ENCODE data around the gene KLK12. TPM values are rescaled to one million over a fixed set of nuclear protein-coding genes. Genes with fewer than 3 reads are reported as not detected.

The KLK12 gene
- total and polyA plus RNA-seq, 4 donors, result not detected

DNA sequence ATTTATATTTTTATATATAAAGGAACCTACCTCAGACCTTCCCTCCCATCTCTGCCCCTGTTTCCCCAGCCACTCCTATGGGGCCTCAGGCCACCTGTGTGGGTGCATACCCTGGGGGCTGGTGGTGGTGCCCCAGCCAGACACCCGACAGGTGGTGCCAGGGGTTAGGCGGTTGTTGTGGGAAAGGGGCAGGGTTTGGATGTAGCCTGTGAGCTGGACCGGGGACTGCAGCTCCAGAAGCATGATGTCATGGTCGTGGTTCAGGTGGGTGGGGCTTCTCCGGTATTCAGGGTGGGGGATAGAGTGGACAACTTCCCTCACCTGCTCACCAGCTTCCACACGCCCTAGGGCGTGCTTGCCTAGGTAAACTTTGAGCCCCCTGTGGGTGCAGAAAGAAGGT lies 24.9 kb upstream of the KLK12 start:
- H3K9me3 ChIP-seq (ENCODE audit: control insufficient read depth, insufficient read depth, low read length), result no peaks in the 10 kb centered on the region
- H3K4me1 ChIP-seq (ENCODE audit: control insufficient read depth, insufficient read depth, low read length), result peaks cover 3% of the 10 kb centered on the region
- no peak overlapping the region for H3K27ac ChIP-seq (ENCODE audit: low read depth, low read length)
- peaks cover 9% of the 10 kb centered on the region for H3K27me3 ChIP-seq (ENCODE audit: control insufficient read depth, insufficient read depth, low read length)
- no peaks in the 10 kb centered on the region for H3K36me3 ChIP-seq (ENCODE audit: control insufficient read depth, insufficient read depth, low read length)
- WGBS (ENCODE audit: insufficient coverage), result 95% methylated on average over 3 of the region's 7 CpGs
- no peak for DNase-seq (ENCODE audit: low read depth in 4 of 6, low spot score in 6 of 6)
- H3K4me3 ChIP-seq (ENCODE audit: low read depth, low read length), result no peak overlapping the region

DNA sequence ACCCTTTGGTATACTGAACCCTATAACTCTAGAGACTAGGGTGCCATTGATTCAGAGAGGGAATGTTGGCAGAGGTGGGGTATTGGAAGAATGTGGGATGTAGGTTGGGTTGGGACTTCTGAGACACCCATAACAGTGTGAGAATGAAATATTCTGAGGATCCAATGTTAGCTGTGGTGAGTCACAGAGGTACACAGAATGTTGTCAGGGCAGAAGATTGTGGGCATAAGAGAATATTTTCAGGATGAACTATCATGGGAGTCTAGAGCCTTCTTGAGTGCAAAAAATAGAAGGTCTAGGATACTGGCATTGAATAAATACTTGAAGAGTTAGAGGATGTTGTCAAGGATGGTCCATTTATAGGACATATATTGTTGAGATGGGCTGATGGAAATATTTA lies 21.1 kb upstream of the KLK12 start:
- Histone ChIP-seq H3K27me3 (ENCODE audit: control insufficient read depth, insufficient read depth, low read length) (peaks cover 4% of the 10 kb centered on the region), H3K4me3 (ENCODE audit: low read depth, low read length) (no peak overlapping the region), H3K9me3 (ENCODE audit: control insufficient read depth, insufficient read depth, low read length) (no peaks in the 10 kb centered on the region), H3K4me1 (ENCODE audit: control insufficient read depth, insufficient read depth, low read length) (no peaks in the 10 kb centered on the region), H3K36me3 (ENCODE audit: control insufficient read depth, insufficient read depth, low read length) (no peaks in the 10 kb centered on the region), H3K27ac (ENCODE audit: low read depth, low read length) (no peak overlapping the region)
- DNase-seq (ENCODE audit: low read depth in 4 of 6, low spot score in 6 of 6), result no peak

DNA sequence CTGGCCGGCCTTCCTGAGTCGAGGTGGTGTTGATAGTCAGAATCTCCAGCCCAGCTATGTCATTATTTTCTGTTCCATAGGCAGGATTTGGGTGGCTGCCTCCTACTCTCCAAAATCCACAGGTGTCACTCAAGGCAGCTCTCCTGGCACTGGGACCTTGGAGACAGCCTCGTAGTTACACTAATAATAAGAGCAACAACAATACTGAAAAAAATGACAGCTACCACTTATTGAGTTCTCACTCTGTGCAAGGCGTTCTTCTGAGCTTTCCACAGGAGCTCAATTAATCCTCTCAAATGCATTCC lies 12.2 kb upstream of the KLK12 start:
- Histone ChIP-seq H3K4me1 (ENCODE audit: control insufficient read depth, insufficient read depth, low read length) (no peaks in the 10 kb centered on the region), H3K4me3 (ENCODE audit: low read depth, low read length) (no peak overlapping the region), H3K9me3 (ENCODE audit: control insufficient read depth, insufficient read depth, low read length) (no peaks in the 10 kb centered on the region), H3K36me3 (ENCODE audit: control insufficient read depth, insufficient read depth, low read length) (no peaks in the 10 kb centered on the region), H3K27ac (ENCODE audit: low read depth, low read length) (no peak overlapping the region), H3K27me3 (ENCODE audit: control insufficient read depth, insufficient read depth, low read length) (no peaks in the 10 kb centered on the region)
- no peak for DNase-seq (ENCODE audit: low read depth in 4 of 6, low spot score in 6 of 6)
- WGBS (ENCODE audit: insufficient coverage), result no CpG with 5 or more reads among the region's 4 CpGs

DNA sequence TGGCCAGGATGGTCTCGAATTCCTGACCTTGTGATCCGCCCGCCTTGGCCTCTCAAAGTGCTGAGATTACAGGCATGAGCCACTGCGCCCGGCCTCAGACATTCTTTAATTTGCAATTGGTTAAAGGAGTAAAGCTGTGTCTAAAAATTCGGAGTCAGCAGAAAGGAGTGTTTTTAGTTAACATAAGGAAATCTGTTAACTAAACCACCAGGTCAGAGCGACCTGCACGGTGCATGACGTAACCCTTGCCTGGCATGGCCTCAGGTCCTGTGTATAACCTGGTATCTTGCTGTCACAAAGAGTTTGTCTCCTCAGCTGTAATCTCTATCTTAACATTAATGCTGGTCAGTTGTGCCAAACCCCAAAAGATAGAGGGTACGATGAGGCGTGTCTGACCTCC lies 9.5 kb upstream of the KLK12 start:
- H3K27ac ChIP-seq (ENCODE audit: low read depth, low read length), result no peak overlapping the region
- DNase-seq (ENCODE audit: low read depth in 4 of 6, low spot score in 6 of 6), result no peak
- H3K4me1 ChIP-seq (ENCODE audit: control insufficient read depth, insufficient read depth, low read length), result no peaks in the 10 kb centered on the region
- 84% methylated on average over 10 of the region's 11 CpGs for WGBS (ENCODE audit: insufficient coverage)
- H3K9me3 ChIP-seq (ENCODE audit: control insufficient read depth, insufficient read depth, low read length), result peaks cover 2% of the 10 kb centered on the region
- H3K27me3 ChIP-seq (ENCODE audit: control insufficient read depth, insufficient read depth, low read length), result no peaks in the 10 kb centered on the region
- H3K4me3 ChIP-seq (ENCODE audit: low read depth, low read length), result no peak overlapping the region
- no peaks in the 10 kb centered on the region for H3K36me3 ChIP-seq (ENCODE audit: control insufficient read depth, insufficient read depth, low read length)

DNA sequence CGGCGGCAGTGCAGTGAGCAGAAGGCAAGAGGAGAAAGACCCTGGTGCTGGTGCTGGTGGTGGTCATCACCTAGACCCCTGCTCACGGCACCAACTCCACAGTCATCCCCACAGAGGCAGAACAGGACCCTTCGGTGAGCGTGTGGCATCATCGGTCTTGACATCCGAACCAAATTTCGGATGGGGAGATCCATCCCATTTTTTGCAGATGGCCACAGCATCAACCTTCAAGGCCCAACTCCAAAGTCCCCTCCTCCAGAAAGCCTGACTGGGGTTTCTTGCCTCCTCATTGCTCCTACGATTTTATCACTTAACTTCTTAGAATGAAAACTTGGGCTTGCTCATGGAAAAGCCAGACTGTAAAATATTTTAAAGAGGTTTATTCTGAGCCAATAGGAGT lies 8.7 kb upstream of the KLK12 start:
- no peak for DNase-seq (ENCODE audit: low read depth in 4 of 6, low spot score in 6 of 6)
- Histone ChIP-seq H3K36me3 (ENCODE audit: control insufficient read depth, insufficient read depth, low read length) (no peaks in the 10 kb centered on the region), H3K9me3 (ENCODE audit: control insufficient read depth, insufficient read depth, low read length) (peaks cover 2% of the 10 kb centered on the region), H3K4me1 (ENCODE audit: control insufficient read depth, insufficient read depth, low read length) (no peaks in the 10 kb centered on the region), H3K4me3 (ENCODE audit: low read depth, low read length) (no peak overlapping the region), H3K27me3 (ENCODE audit: control insufficient read depth, insufficient read depth, low read length) (no peaks in the 10 kb centered on the region), H3K27ac (ENCODE audit: low read depth, low read length) (no peak overlapping the region)
- WGBS (ENCODE audit: insufficient coverage), result 93% methylated on average over 8 of the region's 9 CpGs

DNA sequence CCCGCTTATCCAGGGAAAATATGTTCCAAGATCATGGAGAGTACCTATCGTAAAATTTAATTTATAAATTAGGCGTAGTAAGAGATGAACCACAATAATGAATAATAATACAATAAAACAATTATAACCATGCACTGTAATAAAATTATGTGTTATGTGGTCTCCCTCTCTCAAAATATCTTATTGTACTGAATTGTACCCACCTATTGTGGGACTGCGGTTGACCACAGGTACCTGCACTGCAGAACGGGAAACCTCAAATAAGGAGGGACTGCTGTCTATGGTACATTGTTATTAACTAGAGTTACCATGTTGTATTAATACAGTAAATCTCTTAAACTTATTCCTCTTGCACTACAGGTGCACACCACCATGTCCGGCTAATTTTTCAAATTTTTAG lies 5.3 kb upstream of the KLK12 start:
- H3K4me1 ChIP-seq (ENCODE audit: control insufficient read depth, insufficient read depth, low read length), result no peaks in the 10 kb centered on the region
- peaks cover 1% of the 10 kb centered on the region for H3K27me3 ChIP-seq (ENCODE audit: control insufficient read depth, insufficient read depth, low read length)
- H3K36me3 ChIP-seq (ENCODE audit: control insufficient read depth, insufficient read depth, low read length), result no peaks in the 10 kb centered on the region
- no peak overlapping the region for H3K4me3 ChIP-seq (ENCODE audit: low read depth, low read length)
- DNase-seq (ENCODE audit: low read depth in 4 of 6, low spot score in 6 of 6), result no peak
- WGBS (ENCODE audit: insufficient coverage), result no CpG with 5 or more reads among the region's 6 CpGs
- no peak overlapping the region for H3K27ac ChIP-seq (ENCODE audit: low read depth, low read length)
- H3K9me3 ChIP-seq (ENCODE audit: control insufficient read depth, insufficient read depth, low read length), result peaks cover 2% of the 10 kb centered on the region

DNA sequence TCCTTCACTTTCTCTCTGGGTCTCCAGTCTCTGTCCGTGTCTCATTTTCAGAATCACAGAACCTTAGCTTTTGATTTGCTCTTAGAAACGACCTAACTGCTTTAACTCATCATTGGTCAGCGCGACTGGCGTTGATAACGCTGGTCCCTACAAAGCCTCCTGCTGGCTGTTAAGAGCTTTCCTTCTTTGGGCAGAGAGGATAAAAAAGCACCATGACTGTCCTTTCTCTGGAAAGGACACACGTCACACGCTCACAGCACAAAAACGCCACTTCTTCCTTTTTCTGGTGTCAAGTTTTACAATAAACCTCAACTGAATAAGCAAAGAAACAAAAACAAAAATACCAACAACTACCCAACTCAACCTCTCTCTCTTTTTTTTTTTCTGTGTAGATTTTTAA lies 1.7 kb upstream of the KLK12 start:
- Histone ChIP-seq H3K27me3 (ENCODE audit: control insufficient read depth, insufficient read depth, low read length) (peaks cover 7% of the 10 kb centered on the region), H3K4me3 (ENCODE audit: low read depth, low read length) (no peak overlapping the region), H3K36me3 (ENCODE audit: control insufficient read depth, insufficient read depth, low read length) (no peaks in the 10 kb centered on the region), H3K27ac (ENCODE audit: low read depth, low read length) (no peak overlapping the region), H3K4me1 (ENCODE audit: control insufficient read depth, insufficient read depth, low read length) (no peaks in the 10 kb centered on the region), H3K9me3 (ENCODE audit: control insufficient read depth, insufficient read depth, low read length) (no peaks in the 10 kb centered on the region)
- 24% methylated on average over 7 of the region's 9 CpGs for WGBS (ENCODE audit: insufficient coverage)
- DNase-seq (ENCODE audit: low read depth in 4 of 6, low spot score in 6 of 6), result no peak

DNA sequence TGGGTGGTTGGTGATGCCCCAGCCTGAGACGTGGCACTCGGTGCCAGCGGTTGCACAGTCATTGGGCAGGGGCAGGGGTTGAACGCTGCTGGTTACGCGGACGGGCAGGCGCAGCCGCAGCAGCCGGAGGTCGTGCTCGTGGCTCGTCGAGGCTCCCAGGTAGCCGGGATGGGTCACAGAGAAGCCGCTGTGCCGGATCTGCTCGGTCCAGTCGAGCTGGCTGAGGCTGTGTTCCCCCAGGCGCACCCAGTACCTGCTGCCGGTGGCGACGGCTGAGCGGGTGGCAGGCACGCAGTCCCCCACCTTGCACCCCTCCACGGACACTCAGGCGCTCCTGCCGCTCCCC lies 2.9 kb downstream of the KLK12 start:
- H3K27ac ChIP-seq (ENCODE audit: low read depth, low read length), result no peak overlapping the region
- H3K4me3 ChIP-seq (ENCODE audit: low read depth, low read length), result no peak overlapping the region
- H3K36me3 ChIP-seq (ENCODE audit: control insufficient read depth, insufficient read depth, low read length), result no peaks in the 10 kb centered on the region
- no peak for DNase-seq (ENCODE audit: low read depth in 4 of 6, low spot score in 6 of 6)
- no peaks in the 10 kb centered on the region for H3K9me3 ChIP-seq (ENCODE audit: control insufficient read depth, insufficient read depth, low read length)
- WGBS (ENCODE audit: insufficient coverage), result 93% methylated on average over 28 of the region's 28 CpGs
- H3K4me1 ChIP-seq (ENCODE audit: control insufficient read depth, insufficient read depth, low read length), result no peaks in the 10 kb centered on the region
- peaks cover 13% of the 10 kb centered on the region for H3K27me3 ChIP-seq (ENCODE audit: control insufficient read depth, insufficient read depth, low read length)

DNA sequence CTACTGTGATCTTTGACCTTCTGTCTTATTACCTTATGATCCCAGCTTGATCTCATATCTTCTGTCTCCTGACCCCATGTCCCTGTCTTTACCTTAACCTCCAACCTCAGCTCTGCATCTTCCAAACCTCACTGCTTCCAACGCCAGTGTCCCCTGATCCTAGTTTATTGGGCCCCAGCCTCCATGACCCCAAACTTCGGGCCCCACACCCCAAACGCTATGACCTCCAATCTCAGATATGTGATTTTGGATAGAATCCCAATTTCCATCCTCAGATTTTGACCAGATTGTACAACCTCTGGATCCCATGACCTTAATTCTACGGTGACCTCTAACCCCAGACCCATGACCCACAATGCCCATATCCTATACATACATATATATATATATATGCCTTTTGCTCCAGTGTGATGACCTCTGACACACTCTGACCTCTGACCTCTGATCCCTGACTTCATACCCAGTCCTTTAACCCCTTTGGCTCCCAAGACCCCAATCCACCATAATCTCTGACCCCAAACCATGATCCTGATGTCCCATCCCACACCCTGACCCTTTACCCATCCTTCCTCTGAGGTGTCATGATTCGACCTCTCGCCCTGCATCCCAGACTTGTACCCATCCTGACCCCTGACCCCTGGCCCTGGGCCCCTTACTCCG lies 3.5 kb downstream of the KLK12 start:
- H3K9me3 ChIP-seq (ENCODE audit: control insufficient read depth, insufficient read depth, low read length), result no peaks in the 10 kb centered on the region
- H3K4me1 ChIP-seq (ENCODE audit: control insufficient read depth, insufficient read depth, low read length), result no peaks in the 10 kb centered on the region
- H3K4me3 ChIP-seq (ENCODE audit: low read depth, low read length), result no peak overlapping the region
- H3K36me3 ChIP-seq (ENCODE audit: control insufficient read depth, insufficient read depth, low read length), result no peaks in the 10 kb centered on the region
- H3K27me3 ChIP-seq (ENCODE audit: control insufficient read depth, insufficient read depth, low read length), result peaks cover 15% of the 10 kb centered on the region
- WGBS (ENCODE audit: insufficient coverage), result 92% methylated on average over 5 of the region's 7 CpGs
- H3K27ac ChIP-seq (ENCODE audit: low read depth, low read length), result no peak overlapping the region
- DNase-seq (ENCODE audit: low read depth in 4 of 6, low spot score in 6 of 6), result no peak

DNA sequence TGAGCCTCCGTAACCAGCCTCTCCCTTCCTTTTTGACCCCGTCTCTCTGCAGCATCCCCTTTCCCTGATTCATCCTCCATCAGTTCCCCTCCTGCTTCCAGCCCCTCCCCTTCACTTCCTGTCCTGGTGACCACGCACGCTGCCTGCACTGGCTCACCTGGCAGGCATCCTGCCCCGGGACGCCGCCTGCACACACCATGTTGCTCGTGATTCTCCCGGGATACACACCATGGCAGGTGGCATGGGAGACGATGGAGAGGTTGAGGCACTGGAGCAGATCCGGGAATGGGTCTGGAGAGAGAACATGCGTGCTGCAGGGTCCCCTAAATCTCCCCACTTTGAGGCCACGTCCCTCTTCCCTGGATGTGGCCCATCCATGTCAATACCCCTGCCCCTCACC lies 4.2 kb downstream of the KLK12 start:
- Histone ChIP-seq H3K36me3 (ENCODE audit: control insufficient read depth, insufficient read depth, low read length) (no peaks in the 10 kb centered on the region), H3K27ac (ENCODE audit: low read depth, low read length) (no peak overlapping the region), H3K27me3 (ENCODE audit: control insufficient read depth, insufficient read depth, low read length) (peaks cover 18% of the 10 kb centered on the region), H3K4me3 (ENCODE audit: low read depth, low read length) (no peak overlapping the region), H3K4me1 (ENCODE audit: control insufficient read depth, insufficient read depth, low read length) (no peaks in the 10 kb centered on the region), H3K9me3 (ENCODE audit: control insufficient read depth, insufficient read depth, low read length) (no peaks in the 10 kb centered on the region)
- 91% methylated on average over 12 of the region's 13 CpGs for WGBS (ENCODE audit: insufficient coverage)
- no peak for DNase-seq (ENCODE audit: low read depth in 4 of 6, low spot score in 6 of 6)

Data from spinal cord (tissue), 10 donors.